ENCODE data around the gene STH.

Gene STH

DNA sequence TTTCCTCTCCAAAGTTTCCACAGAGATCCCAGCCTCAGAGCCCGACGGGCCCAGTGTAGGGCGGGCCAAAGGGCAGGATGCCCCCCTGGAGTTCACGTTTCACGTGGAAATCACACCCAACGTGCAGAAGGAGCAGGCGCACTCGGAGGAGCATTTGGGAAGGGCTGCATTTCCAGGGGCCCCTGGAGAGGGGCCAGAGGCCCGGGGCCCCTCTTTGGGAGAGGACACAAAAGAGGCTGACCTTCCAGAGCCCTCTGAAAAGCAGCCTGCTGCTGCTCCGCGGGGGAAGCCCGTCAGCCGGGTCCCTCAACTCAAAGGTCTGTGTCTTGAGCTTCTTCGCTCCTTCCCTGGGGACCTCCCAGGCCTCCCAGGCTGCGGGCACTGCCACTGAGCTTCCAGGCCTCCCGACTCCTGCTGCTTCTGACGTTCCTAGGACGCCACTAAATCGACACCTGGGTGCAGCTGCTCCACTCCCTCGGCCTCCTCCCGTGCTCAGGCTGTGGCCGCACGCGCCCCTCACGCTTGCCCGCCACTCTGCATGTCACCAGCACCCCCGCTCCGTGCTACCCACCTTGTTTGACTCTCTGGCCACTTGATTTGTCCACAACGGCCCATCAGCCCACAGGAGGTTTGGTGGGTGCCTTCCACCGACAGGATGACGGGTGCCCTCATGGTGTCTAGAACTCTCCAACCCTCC is 15.3 kb upstream of the STH start:
- in situ Hi-C loops (cut with MboI; ENCODE audit: low sequenced_read_pairs) = loop anchor here (25.0 kb wide), 1 partner anchor 829 kb away; the partner anchor contains the start of gene WNT3
- DNase-seq (ENCODE audit: low spot score in 2 of 2) = no peak
- no peak overlapping the region for H3K4me3 ChIP-seq
- no peaks in the 10 kb centered on the region for H3K27me3 ChIP-seq (ENCODE audit: low read depth)
- no peaks in the 10 kb centered on the region for H3K4me1 ChIP-seq
- H3K9me3 ChIP-seq = no peaks in the 10 kb centered on the region
- no peaks in the 10 kb centered on the region for H3K36me3 ChIP-seq (replicated peaks)

DNA sequence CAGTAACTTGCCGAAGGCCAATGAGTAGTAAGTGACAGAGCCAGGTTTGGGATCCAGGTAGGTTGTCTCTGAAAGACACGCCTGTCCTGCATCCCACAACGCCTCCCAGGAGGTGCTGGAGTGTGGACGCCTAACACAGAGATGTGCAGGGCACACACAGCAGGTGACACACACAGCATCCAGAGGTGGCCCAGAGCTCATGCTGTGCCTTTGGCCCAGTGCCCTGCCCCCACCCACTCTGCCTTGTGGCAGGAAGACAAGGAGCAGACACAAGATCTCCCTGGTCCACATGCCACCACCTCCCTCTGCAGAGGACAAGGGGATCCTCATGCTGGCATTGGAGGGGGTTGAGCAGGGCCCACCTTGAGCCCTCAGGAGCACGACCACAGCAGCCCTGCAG is 14.7 kb upstream of the STH start:
- Histone ChIP-seq H3K4me3 (no peak overlapping the region), H3K27me3 (ENCODE audit: low read depth) (no peaks in the 10 kb centered on the region), H3K4me1 (no peaks in the 10 kb centered on the region), H3K9me3 (no peaks in the 10 kb centered on the region), H3K36me3 (replicated peaks) (no peaks in the 10 kb centered on the region)
- in situ Hi-C loops (cut with MboI; ENCODE audit: low sequenced_read_pairs) = loop anchor here (25.0 kb wide), 1 partner anchor 828 kb away; the partner anchor contains the start of gene WNT3
- DNase-seq (ENCODE audit: low spot score in 2 of 2) = no peak

DNA sequence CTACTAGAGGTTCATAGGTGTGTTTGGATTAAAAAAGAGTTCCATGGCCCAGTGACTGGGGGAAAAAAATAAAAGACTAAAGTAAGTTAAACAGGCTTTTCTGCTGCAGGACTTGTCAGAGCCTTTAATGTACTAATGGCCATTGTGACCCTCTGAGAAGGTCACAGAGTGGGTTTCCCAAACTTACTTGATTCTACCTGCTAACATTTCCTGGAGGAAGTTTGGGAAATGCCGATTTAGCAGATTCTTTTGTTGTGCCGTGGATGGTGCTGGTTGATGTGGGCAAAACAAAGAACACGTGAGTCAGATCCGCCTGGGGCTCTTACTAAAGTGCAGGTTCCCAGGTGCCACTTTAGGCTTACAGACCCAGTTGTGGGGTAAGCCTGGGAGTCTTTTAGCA is 13.6 kb upstream of the STH start:
- no peaks in the 10 kb centered on the region for H3K27me3 ChIP-seq (ENCODE audit: low read depth)
- no peak for DNase-seq (ENCODE audit: low spot score in 2 of 2)
- H3K9me3 ChIP-seq = no peaks in the 10 kb centered on the region
- no peaks in the 10 kb centered on the region for H3K36me3 ChIP-seq (replicated peaks)
- H3K4me1 ChIP-seq = no peaks in the 10 kb centered on the region
- H3K4me3 ChIP-seq = no peak overlapping the region
- in situ Hi-C loops (cut with MboI; ENCODE audit: low sequenced_read_pairs) = loop anchor here (25.0 kb wide), 1 partner anchor 827 kb away; the partner anchor contains the start of gene WNT3

DNA sequence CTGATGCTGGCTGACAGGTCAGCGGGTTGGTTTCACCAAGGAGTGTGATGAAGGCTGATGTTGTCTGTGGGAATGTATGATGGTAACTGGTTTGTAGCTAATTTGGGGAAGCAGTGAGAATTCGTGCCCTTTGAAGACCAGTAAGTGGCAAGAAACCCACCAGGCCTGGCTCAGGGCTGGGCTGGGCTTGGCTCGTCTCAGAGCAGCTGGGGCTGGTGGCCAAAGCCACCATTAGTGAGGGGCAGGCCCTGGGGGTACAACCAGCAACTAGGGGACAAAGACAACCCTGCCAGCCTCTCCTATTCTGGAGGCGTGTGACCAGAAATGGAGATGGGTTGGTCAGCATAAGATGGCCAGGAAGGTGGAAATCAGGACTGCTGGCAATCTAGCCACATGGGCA is 13.0 kb upstream of the STH start:
- in situ Hi-C loops (cut with MboI; ENCODE audit: low sequenced_read_pairs) = loop anchor here (25.0 kb wide), 1 partner anchor 826 kb away; the partner anchor contains the start of gene WNT3
- DNase-seq (ENCODE audit: low spot score in 2 of 2) = no peak
- Histone ChIP-seq H3K4me3 (no peak overlapping the region), H3K36me3 (replicated peaks) (no peaks in the 10 kb centered on the region), H3K4me1 (no peaks in the 10 kb centered on the region), H3K9me3 (no peaks in the 10 kb centered on the region), H3K27me3 (ENCODE audit: low read depth) (no peaks in the 10 kb centered on the region)

DNA sequence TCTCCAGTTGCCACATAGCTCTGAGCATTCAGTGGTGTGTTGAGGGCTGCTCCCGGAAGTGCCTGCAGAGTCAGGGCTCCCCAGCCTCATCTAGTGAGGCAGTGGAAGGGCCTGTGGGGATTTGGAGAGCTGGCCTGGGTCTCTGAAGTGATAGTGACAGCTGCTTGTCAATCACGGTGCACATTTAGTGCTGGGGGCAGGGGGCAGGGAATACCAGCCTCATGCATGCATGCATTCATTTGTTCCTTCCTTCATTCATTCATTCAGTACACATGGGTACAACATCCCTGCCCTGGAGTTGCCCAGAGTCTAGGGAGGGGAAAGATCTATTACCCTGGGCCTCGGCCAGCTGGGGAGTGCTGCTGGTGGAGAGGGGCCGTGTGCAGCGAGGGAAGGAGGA is 11.3 kb upstream of the STH start:
- Histone ChIP-seq H3K36me3 (replicated peaks) (no peaks in the 10 kb centered on the region), H3K9me3 (no peaks in the 10 kb centered on the region), H3K4me3 (no peak overlapping the region), H3K4me1 (no peaks in the 10 kb centered on the region), H3K27me3 (ENCODE audit: low read depth) (no peaks in the 10 kb centered on the region)
- no peak for DNase-seq (ENCODE audit: low spot score in 2 of 2)
- in situ Hi-C loops (cut with MboI; ENCODE audit: low sequenced_read_pairs) = loop anchor here (25.0 kb wide), 1 partner anchor 825 kb away; the partner anchor contains the start of gene WNT3

DNA sequence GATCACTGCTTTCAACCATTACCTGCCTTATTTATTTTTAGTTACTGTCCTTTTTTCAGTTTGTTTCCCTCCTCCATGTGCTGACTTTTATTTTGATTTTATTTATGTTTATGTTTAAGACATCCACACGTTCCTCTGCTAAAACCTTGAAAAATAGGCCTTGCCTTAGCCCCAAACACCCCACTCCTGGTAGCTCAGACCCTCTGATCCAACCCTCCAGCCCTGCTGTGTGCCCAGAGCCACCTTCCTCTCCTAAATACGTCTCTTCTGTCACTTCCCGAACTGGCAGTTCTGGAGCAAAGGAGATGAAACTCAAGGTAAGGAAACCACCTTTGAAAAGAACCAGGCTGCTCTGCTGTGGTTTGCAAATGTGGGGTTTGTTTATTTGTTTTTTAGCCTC is 9.3 kb upstream of the STH start:
- H3K4me1 ChIP-seq = no peaks in the 10 kb centered on the region
- in situ Hi-C loops (cut with MboI; ENCODE audit: low sequenced_read_pairs) = loop anchor here (25.0 kb wide), 1 partner anchor 823 kb away; the partner anchor contains the start of gene WNT3
- H3K9me3 ChIP-seq = no peaks in the 10 kb centered on the region
- H3K36me3 ChIP-seq (replicated peaks) = no peaks in the 10 kb centered on the region
- no peak for DNase-seq (ENCODE audit: low spot score in 2 of 2)
- H3K4me3 ChIP-seq = no peak overlapping the region
- H3K27me3 ChIP-seq (ENCODE audit: low read depth) = no peaks in the 10 kb centered on the region

DNA sequence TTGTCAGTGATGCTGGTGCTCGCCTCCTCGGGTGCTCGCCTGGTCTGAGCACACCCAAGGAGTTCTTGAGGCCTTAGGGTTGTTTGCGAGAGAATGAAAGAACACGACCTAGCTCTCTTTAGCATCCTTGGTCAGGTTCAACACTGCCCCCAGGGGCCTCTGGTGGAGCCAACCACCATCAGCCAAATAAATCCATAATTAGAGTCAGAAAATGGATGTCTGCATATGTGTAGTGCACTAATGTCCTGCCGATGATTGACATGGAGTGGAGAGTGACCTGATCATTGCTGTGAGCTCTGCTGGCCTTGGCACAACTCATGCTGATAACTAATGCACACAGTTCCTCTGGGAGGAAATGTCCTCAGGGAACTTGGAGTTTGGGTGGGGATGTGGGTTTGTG is 8.2 kb upstream of the STH start:
- Histone ChIP-seq H3K27me3 (ENCODE audit: low read depth) (no peaks in the 10 kb centered on the region), H3K4me1 (no peaks in the 10 kb centered on the region), H3K9me3 (no peaks in the 10 kb centered on the region), H3K36me3 (replicated peaks) (no peaks in the 10 kb centered on the region), H3K4me3 (no peak overlapping the region)
- in situ Hi-C loops (cut with MboI; ENCODE audit: low sequenced_read_pairs) = loop anchor here (25.0 kb wide), 1 partner anchor 821 kb away; the partner anchor contains the start of gene WNT3
- no peak for DNase-seq (ENCODE audit: low spot score in 2 of 2)

DNA sequence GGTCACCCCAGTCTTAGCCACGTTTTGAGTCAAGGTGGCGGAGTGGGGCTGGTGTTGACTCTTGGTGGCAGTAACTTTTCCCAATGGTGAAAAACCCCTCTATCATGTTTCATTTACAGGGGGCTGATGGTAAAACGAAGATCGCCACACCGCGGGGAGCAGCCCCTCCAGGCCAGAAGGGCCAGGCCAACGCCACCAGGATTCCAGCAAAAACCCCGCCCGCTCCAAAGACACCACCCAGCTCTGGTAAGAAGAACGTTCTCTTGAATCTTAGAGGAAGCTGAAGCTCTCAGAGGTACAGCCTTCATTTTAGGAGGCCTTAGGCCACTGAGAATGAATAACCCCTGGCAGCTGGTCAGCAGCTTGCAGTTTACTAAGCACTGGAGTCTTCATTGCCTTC is 7.7 kb upstream of the STH start:
- H3K4me1 ChIP-seq = no peaks in the 10 kb centered on the region
- H3K9me3 ChIP-seq = no peaks in the 10 kb centered on the region
- no peaks in the 10 kb centered on the region for H3K27me3 ChIP-seq (ENCODE audit: low read depth)
- in situ Hi-C loops (cut with MboI; ENCODE audit: low sequenced_read_pairs) = loop anchor here (25.0 kb wide), 1 partner anchor 821 kb away; the partner anchor contains the start of gene WNT3
- DNase-seq (ENCODE audit: low spot score in 2 of 2) = no peak
- H3K4me3 ChIP-seq = no peak overlapping the region
- no peaks in the 10 kb centered on the region for H3K36me3 ChIP-seq (replicated peaks)

DNA sequence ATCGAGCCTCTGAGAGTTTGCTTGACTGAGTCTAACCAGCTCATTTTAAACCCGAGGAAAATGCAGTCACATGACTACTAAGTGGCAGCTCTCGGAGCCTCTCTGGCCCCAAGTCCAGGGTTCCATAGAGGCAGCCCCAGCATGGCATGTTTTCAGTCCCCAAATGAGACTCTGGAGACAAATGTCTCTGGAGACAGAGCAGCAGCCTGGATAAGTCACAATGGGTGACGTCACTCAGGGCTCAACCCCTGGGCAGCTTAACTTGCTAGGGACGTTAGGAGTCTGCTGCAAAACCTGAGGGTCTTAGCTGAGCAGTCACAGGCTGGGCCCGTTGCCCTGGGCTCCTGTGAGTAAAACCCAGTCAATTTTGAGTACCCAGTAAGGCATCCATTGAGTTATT is 6.9 kb upstream of the STH start:
- in situ Hi-C loops (cut with MboI; ENCODE audit: low sequenced_read_pairs) = loop anchor here (25.0 kb wide), 1 partner anchor 820 kb away; the partner anchor contains the start of gene WNT3
- Histone ChIP-seq H3K27me3 (ENCODE audit: low read depth) (no peaks in the 10 kb centered on the region), H3K9me3 (no peaks in the 10 kb centered on the region), H3K4me3 (no peak overlapping the region), H3K36me3 (replicated peaks) (no peaks in the 10 kb centered on the region), H3K4me1 (no peaks in the 10 kb centered on the region)
- DNase-seq (ENCODE audit: low spot score in 2 of 2) = no peak

DNA sequence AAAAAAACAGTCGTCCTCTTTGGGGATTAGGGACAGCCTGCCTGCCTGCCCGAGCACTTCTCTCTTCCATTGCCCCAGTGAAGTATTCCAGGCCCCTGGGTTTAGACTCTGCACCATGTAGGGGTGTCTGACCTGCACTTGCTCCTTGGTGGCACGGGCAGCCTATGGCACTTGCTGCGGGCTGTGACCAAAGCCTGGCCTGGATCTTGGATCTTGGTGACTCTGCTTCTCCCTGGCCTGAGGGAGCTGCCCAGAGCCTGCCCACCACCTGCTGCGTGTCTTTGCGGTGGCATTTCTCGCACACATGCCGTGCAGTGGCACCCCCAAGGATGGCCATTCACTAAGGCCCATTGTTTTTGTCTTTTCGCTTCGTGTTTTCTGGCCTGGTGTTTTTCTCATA is 6.1 kb upstream of the STH start:
- Histone ChIP-seq H3K36me3 (replicated peaks) (no peaks in the 10 kb centered on the region), H3K9me3 (no peaks in the 10 kb centered on the region), H3K27me3 (ENCODE audit: low read depth) (no peaks in the 10 kb centered on the region), H3K4me3 (no peak overlapping the region), H3K4me1 (no peaks in the 10 kb centered on the region)
- in situ Hi-C loops (cut with MboI; ENCODE audit: low sequenced_read_pairs) = loop anchor here (25.0 kb wide), 1 partner anchor 819 kb away; the partner anchor contains the start of gene WNT3
- DNase-seq (ENCODE audit: low spot score in 2 of 2) = no peak

DNA sequence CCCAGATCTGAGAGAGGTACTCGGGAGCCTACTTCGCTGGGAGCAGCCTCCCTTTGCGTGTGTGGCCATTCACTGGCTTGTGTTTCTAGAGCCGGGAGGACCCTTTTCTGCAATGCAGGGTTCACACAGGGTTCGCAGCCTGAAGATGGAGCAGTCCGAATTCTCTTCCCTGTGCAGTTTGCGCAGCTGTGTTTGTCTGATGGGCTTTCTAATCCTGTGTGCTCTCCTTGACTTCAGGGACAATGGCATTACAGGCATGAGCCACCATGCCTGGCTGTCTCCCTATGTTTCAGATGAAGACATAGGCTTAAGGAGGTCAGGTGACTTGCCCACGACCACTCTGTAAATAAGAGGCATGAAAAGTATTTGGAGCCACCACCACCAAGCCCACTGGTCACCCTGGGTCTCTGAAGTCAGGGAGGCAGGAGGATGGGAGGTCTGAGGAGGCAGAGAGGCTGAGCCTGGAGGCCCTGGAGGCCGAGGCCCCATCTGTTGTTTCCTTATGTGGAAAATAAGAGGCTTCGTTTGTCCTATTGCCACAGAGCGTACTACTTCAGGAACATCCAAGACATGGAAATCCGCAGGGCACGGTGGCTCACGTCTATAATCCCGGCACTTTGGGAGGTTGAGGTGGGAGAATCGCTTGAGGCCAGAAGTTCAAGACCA is 5.0 kb upstream of the STH start:
- Histone ChIP-seq H3K4me3 (no peak overlapping the region), H3K27me3 (ENCODE audit: low read depth) (no peaks in the 10 kb centered on the region), H3K9me3 (no peaks in the 10 kb centered on the region), H3K36me3 (replicated peaks) (no peaks in the 10 kb centered on the region), H3K4me1 (no peaks in the 10 kb centered on the region)
- no peak for DNase-seq (ENCODE audit: low spot score in 2 of 2)
- in situ Hi-C loops (cut with MboI; ENCODE audit: low sequenced_read_pairs) = loop anchor here (25.0 kb wide), 1 partner anchor 818 kb away; the partner anchor contains the start of gene WNT3

DNA sequence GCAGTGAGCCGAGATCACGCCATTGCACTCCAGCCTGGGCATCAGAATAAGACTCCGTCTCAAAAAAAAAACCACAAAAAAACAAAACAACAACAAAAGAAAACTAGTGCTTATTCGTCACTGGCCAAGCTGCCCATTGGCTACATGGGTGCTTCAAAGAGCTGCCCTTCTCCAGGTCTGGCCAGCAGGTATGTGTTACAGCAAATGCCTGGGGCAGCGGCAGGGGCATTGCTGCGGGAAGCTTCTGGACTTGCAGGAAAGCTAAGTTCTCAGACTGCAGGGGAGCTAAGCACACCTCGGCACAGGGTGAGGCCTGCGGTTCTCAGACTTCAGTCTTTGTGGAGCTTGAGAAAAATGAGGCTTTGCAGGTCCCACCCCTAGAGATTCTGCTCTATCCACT is 4.1 kb upstream of the STH start:
- in situ Hi-C loops (cut with MboI; ENCODE audit: low sequenced_read_pairs) = loop anchor here (25.0 kb wide), 1 partner anchor 817 kb away; the partner anchor contains the start of gene WNT3
- DNase-seq (ENCODE audit: low spot score in 2 of 2) = no peak
- no peaks in the 10 kb centered on the region for H3K4me1 ChIP-seq
- no peaks in the 10 kb centered on the region for H3K27me3 ChIP-seq (ENCODE audit: low read depth)
- no peak overlapping the region for H3K4me3 ChIP-seq
- no peaks in the 10 kb centered on the region for H3K36me3 ChIP-seq (replicated peaks)
- H3K9me3 ChIP-seq = no peaks in the 10 kb centered on the region

DNA sequence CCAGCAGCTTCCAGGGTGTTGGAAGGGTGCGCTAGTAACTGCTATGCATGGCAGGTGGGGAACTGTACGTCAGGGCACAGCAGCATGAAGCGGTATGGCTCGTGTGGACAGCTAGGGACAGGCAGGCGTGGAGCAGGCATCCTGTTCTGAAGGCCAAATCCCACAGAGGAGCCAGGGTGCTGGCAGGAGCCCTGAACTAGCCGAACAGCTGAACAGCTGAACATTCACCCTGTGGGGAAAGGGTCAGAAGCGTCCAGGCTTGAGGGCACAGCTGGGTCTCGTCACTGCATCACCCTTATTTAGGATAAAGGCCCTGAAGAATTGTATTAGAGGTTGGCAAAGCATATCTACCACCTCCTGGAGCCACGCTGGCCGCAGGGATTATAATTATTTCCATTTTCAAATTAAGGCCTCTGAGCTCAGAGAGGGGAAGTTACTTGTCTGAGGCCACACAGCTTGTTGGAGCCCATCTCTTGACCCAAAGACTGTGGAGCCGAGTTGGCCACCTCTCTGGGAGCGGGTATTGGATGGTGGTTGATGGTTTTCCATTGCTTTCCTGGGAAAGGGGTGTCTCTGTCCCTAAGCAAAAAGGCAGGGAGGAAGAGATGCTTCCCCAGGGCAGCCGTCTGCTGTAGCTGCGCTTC is 3.3 kb upstream of the STH start:
- Histone ChIP-seq H3K9me3 (no peaks in the 10 kb centered on the region), H3K4me1 (no peaks in the 10 kb centered on the region), H3K36me3 (replicated peaks) (no peaks in the 10 kb centered on the region), H3K27me3 (ENCODE audit: low read depth) (no peaks in the 10 kb centered on the region), H3K4me3 (no peak overlapping the region)
- DNase-seq (ENCODE audit: low spot score in 2 of 2) = no peak
- in situ Hi-C loops (cut with MboI; ENCODE audit: low sequenced_read_pairs) = loop anchor here (25.0 kb wide), 1 partner anchor 817 kb away; the partner anchor contains the start of gene WNT3
